Measurements from ENCODE around the gene MAGEB4.
"Not testable (repeated sequence)": the region's sequence is repeated elsewhere in the genome, so short reads cannot be mapped to it uniquely, and the experiment has no call there.

MAGEB4 gene

GRCh38 chrX:30241724-30242415 is at the start of gene MAGEB4:
TSS of gene MAGEB4 (plus strand) at chrX:30242000. CDS start at chrX:30242136, 136 bp downstream.
- DNase-seq (ENCODE audit: low read depth), result no peak

- DNase-seq (ENCODE audit: low read depth), result not testable (repeated sequence)
Measured at GRCh38 chrX:30193910-30194309, 47.9 kb upstream of the MAGEB4 start.

GRCh38 chrX:30196322-30196721 is 45.5 kb upstream of the MAGEB4 start:
- DNase-seq (ENCODE audit: low read depth), result no peak

- DNase-seq (ENCODE audit: low read depth), result no peak
Measured at GRCh38 chrX:30212172-30212571, 29.6 kb upstream of the MAGEB4 start.

- DNase-seq (ENCODE audit: low read depth), result no peak
Measured at GRCh38 chrX:30215357-30215843, 26.4 kb upstream of the MAGEB4 start, which contains the start of gene MAGEB2. TSS of gene MAGEB2 (plus strand) at chrX:30215563. CDS start at chrX:30218581, 3,018 bp downstream.

GRCh38 chrX:30217465-30217864 is 24.3 kb upstream of the MAGEB4 start:
- no peak for DNase-seq (ENCODE audit: low read depth)

GRCh38 chrX:30219372-30219771 is 22.4 kb upstream of the MAGEB4 start:
- no peak for DNase-seq (ENCODE audit: low read depth)

- no peak for DNase-seq (ENCODE audit: low read depth)
Measured at GRCh38 chrX:30220661-30221060, 21.1 kb upstream of the MAGEB4 start.

GRCh38 chrX:30224536-30224935 is 17.3 kb upstream of the MAGEB4 start:
- DNase-seq (ENCODE audit: low read depth), result no peak

GRCh38 chrX:30228526-30228925 is 13.3 kb upstream of the MAGEB4 start:
- no peak for DNase-seq (ENCODE audit: low read depth)

- no peak for DNase-seq (ENCODE audit: low read depth)
Measured at GRCh38 chrX:30230395-30230794, 11.4 kb upstream of the MAGEB4 start, which contains the start of gene MAGEB3. TSS of gene MAGEB3 (plus strand) at chrX:30230657. CDS start at chrX:30235925, 5,268 bp downstream.

- DNase-seq (ENCODE audit: low read depth), result no peak
Measured at GRCh38 chrX:30246769-30247489, 5.1 kb downstream of the MAGEB4 start, which contains the start of gene MAGEB1. TSS of gene MAGEB1 (plus strand) at chrX:30247146. CDS start at chrX:30250494, 3,348 bp downstream.

- DNase-seq (ENCODE audit: low read depth), result no peak
Measured at GRCh38 chrX:30248854-30249253, 7.1 kb downstream of the MAGEB4 start.

- no peak for DNase-seq (ENCODE audit: low read depth)
Measured at GRCh38 chrX:30253257-30253656, 11.5 kb downstream of the MAGEB4 start.

GRCh38 chrX:30259927-30260326 is 18.1 kb downstream of the MAGEB4 start:
- no peak for DNase-seq (ENCODE audit: low read depth)

GRCh38 chrX:30261012-30261411 is 19.2 kb downstream of the MAGEB4 start:
- DNase-seq (ENCODE audit: low read depth), result no peak

GRCh38 chrX:30262763-30263162 is 21.0 kb downstream of the MAGEB4 start:
- DNase-seq (ENCODE audit: low read depth), result no peak

- no peak for DNase-seq (ENCODE audit: low read depth)
Measured at GRCh38 chrX:30270639-30271038, 28.8 kb downstream of the MAGEB4 start.

GRCh38 chrX:30275498-30275897 is 33.7 kb downstream of the MAGEB4 start:
- DNase-seq (ENCODE audit: low read depth), result no peak

- no peak for DNase-seq (ENCODE audit: low read depth)
Measured at GRCh38 chrX:30278365-30278764, 36.6 kb downstream of the MAGEB4 start.

- DNase-seq (ENCODE audit: low read depth), result no peak
Measured at GRCh38 chrX:30280428-30280827, 38.6 kb downstream of the MAGEB4 start.

- no peak for DNase-seq (ENCODE audit: low read depth)
Measured at GRCh38 chrX:30282527-30282926, 40.7 kb downstream of the MAGEB4 start.

Data from stimulated activated CD8-positive, alpha-beta memory T cell treated with anti-CD3 and anti-CD28 coated beads, Interleukin-15, amount 100 ng/mL, for 1 hour (primary cell).